ENCODE data around the gene ZSCAN10. TPM values are rescaled to one million over a fixed set of nuclear protein-coding genes. Genes with fewer than 3 reads are reported as not detected.
"Not testable (repeated sequence)": the region's sequence is repeated elsewhere in the genome, so short reads cannot be mapped to it uniquely, and the experiment has no call there.

Gene ZSCAN10
- total and polyA plus RNA-seq, 8 donors, result 0.35 TPM; not detected in 7

DNA sequence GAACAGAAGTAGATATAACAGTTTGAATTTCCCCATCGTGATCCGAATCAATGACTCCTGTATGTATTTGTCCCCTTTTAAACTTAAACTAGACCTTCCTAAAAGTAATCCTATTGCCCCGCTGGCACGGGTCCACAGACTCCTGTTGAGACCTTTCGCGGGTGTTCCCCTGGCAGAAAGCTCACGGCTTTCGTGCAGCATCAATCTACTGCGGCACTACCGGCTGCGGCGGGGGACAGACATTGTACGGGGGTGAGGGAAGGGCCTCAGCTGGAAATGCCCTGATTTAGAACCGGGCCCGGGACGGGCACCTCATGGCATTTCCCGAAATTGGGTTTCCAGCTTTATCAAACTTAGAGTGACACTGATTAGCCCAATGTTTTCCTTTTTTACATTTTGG is 19.1 kb downstream of the ZSCAN10 start:
- FAIRE-seq, result no peak
- TF ChIP-seq, protein P1, sequence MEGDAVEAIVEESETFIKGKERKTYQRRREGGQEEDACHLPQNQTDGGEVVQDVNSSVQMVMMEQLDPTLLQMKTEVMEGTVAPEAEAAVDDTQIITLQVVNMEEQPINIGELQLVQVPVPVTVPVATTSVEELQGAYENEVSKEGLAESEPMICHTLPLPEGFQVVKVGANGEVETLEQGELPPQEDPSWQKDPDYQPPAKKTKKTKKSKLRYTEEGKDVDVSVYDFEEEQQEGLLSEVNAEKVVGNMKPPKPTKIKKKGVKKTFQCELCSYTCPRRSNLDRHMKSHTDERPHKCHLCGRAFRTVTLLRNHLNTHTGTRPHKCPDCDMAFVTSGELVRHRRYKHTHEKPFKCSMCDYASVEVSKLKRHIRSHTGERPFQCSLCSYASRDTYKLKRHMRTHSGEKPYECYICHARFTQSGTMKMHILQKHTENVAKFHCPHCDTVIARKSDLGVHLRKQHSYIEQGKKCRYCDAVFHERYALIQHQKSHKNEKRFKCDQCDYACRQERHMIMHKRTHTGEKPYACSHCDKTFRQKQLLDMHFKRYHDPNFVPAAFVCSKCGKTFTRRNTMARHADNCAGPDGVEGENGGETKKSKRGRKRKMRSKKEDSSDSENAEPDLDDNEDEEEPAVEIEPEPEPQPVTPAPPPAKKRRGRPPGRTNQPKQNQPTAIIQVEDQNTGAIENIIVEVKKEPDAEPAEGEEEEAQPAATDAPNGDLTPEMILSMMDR (IDR thresholded peaks at IDR 0.05), result no peak
- no peaks in the 10 kb centered on the region for H3K36me3 ChIP-seq
- H3K27me3 ChIP-seq, result no peaks in the 10 kb centered on the region
- H3K4me3 ChIP-seq, result no peak overlapping the region
- DNase-seq, result peak in 1 of 6 donors; percentile 26
- no peaks in the 10 kb centered on the region for H3K4me1 ChIP-seq
- no peaks in the 10 kb centered on the region for H3K9me3 ChIP-seq
- no peak for ATAC-seq
- H3K27ac ChIP-seq, result no peak overlapping the region
- WGBS, 2 donors, result 79 to 89% methylated on average over 17 of the region's 17 CpGs
- intact Hi-C loops (cut with DNase I), result no loop called here

DNA sequence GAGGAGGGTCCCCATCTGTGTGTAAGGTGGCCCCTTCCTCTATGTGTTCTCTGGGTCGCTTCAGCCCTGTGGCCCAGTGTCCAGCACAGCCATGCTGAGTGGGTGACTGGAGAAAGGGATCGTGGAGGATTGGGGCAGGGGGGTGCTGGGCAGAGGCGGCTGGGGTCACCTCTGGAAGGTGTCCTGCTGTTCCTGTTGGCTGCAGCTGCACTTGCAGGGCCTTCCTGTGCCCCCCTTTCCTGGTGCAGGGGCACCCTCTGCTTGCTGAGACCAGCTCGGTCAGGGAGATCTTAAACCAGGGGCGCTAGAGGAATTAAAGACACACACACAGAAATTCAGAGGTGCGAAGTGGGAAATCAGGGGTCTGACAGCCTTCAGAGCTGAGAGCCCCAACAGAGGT is 22.5 kb downstream of the ZSCAN10 start:
- H3K36me3 ChIP-seq, result no peaks in the 10 kb centered on the region
- DNase-seq, result peak in 1 of 6 donors; percentile 13
- no peak overlapping the region for H3K27ac ChIP-seq
- H3K4me3 ChIP-seq, result no peak overlapping the region
- TF ChIP-seq, protein P1 (IDR thresholded peaks at IDR 0.05), result no peak
- no peaks in the 10 kb centered on the region for H3K9me3 ChIP-seq
- no peak for ATAC-seq
- no peaks in the 10 kb centered on the region for H3K27me3 ChIP-seq
- 66 to 70% methylated on average over 6 of the region's 6 CpGs for WGBS, 2 donors
- H3K4me1 ChIP-seq, result no peaks in the 10 kb centered on the region
- intact Hi-C loops (cut with DNase I), result no loop called here
- FAIRE-seq, result no peak

DNA sequence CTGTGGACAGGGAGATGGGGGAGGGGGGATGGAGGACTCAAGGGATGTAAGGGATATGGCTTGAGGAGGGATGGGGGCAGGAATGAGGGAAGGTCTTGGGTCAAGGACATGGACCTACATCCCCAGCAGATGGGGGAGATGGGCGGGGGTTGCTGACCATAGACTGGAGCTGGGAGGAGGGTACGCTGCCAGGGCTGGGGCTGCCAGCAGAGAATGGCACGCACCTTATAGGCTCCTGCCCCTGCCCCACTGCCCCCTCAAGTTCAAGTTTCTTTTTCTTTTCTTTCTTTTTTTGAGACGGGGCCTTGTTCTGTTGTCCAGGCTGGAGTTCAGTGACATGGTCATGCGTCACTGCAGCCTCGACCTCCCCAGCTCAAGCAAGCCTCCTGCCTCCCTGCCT is 23.1 kb downstream of the ZSCAN10 start:
- H3K36me3 ChIP-seq; H3K4me1 ChIP-seq; H3K4me3 ChIP-seq; H3K9me3 ChIP-seq; H3K27ac ChIP-seq; H3K27me3 ChIP-seq; ATAC-seq; intact Hi-C loops (cut with DNase I); FAIRE-seq: not testable (repeated sequence)
- WGBS, 2 donors, result 85 to 89% methylated on average over 6 of the region's 6 CpGs
- DNase-seq, result peak in 1 of 6 donors; percentile 26

DNA sequence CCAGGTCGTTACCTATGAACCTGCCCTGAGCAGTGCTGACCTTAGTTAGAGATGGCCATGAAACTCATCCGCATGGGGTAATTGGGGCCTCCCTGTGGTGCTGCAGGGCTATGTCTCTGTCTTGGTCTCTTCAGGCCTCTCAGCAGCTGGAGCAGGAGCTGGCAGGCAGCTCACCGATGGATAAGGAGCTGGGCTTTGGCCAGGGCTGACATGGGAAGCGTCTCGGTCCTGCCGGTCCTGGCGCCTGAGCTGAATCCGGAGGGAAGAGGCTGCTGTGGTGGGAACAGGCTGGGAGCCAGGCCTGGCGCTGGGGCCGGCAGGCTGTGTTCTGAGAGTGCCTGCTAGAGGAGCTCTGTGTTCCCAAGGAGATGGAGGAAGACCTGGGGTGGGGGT is 23.6 kb downstream of the ZSCAN10 start:
- Histone ChIP-seq H3K4me1 (no peaks in the 10 kb centered on the region), H3K27me3 (no peaks in the 10 kb centered on the region), H3K4me3 (no peak overlapping the region), H3K9me3 (no peaks in the 10 kb centered on the region), H3K36me3 (no peaks in the 10 kb centered on the region), H3K27ac (no peak overlapping the region)
- TF ChIP-seq, protein P1 (IDR thresholded peaks at IDR 0.05), result no peak
- no peak for FAIRE-seq
- WGBS, 2 donors, result 60 to 65% methylated on average over 10 of the region's 10 CpGs
- DNase-seq, result peak in 1 of 6 donors; percentile 43
- intact Hi-C loops (cut with DNase I), result no loop called here
- ATAC-seq, result no peak

DNA sequence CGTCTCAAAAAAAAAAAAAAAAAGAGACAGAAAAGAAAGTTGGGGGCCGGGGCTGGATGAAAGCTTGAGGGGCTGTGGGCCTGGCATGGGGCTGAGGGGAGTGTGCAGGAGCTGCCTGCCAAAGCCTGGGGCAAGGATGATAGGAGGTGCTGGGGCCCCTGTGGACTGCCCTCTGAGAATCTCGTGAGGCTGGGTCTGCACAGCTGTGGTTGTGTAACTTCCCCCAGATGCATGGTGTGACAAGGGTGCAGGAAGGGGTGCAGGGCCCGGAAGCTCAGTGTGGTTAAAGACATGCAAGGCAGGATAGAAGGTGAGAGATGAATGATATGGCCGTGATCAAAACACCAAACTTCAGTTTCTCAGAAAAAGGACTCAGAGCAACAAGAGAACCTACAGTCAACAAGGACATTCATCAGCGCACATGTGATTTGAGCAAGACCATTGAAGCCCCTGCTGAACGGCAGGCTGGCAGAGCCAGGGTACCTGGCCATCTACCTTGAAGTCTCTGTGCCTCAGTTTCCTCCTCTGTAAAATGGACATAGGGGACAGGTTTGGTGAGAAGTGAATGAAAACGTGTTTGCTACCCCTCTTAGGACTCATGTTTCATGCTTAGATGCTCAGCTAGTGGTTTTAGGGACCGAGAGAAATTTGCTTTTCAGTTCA is 24.1 kb downstream of the ZSCAN10 start:
- Histone ChIP-seq H3K27ac (no peak overlapping the region), H3K4me3 (no peak overlapping the region), H3K27me3 (no peaks in the 10 kb centered on the region), H3K9me3 (no peaks in the 10 kb centered on the region), H3K4me1 (no peaks in the 10 kb centered on the region), H3K36me3 (no peaks in the 10 kb centered on the region)
- intact Hi-C loops (cut with DNase I), result no loop called here
- FAIRE-seq, result no peak
- ATAC-seq, result peak in 3 of 4 donors; percentile 9 to 27 (median 18)
- TF ChIP-seq, protein P1 (IDR thresholded peaks at IDR 0.05), result no peak
- 52 to 70% methylated on average over 8 to 9 of the region's 9 CpGs for WGBS, 2 donors
- DNase-seq, result peak in 1 of 6 donors; percentile 30
